K562 (cell line): ENCODE data around the gene RALGPS1. TPM values are rescaled to one million over a fixed set of nuclear protein-coding genes. Genes with fewer than 3 reads are reported as not detected.

Experiments used
- BHLHE40 ChIP-seq: IDR thresholded peaks from 2 replicates; pipeline ENCODE4 v1.6.1; 2011; ENCODE audit warnings: low read length, improper control_type of control experiment
- CBX3 ChIP-seq, 2 experiments: IDR thresholded peaks; 1 replicate in 1 of 2; 2 replicates in 1 of 2; pipeline ENCODE4 v1.6.1; 2012; ENCODE audit warnings: inconsistent platforms in 2 of 2, low read length in 2 of 2, borderline replicate concordance in 1 of 2, control low read depth in 1 of 2
- CTBP1 ChIP-seq: fragments of 450-650 bp; IDR thresholded peaks from 2 replicates; pipeline ENCODE4 v1.6.1; 2016; ENCODE audit warnings: borderline replicate concordance
- ESRRA ChIP-seq: fragments of 450-650 bp; IDR thresholded peaks from 2 replicates; pipeline ENCODE4 v1.6.1; 2014; ENCODE audit warnings: low read depth, mild to moderate bottlenecking, moderate library complexity, borderline replicate concordance
- GABPA ChIP-seq: fragments of 200-800 bp; sonication (Bioruptor generic); conservative IDR thresholded peaks from 2 replicates; pipeline ENCODE4 v1.6.1; 2016; ENCODE audit warnings: low read depth, missing genetic modification characterization, missing compliant biosample characterization
- HSF4 ChIP-seq: fragments of 250-450 bp; sonication (Bioruptor Pico); IDR thresholded peaks from 2 replicates; pipeline ENCODE4 v2.1.2; 2022; ENCODE audit warnings: mild to moderate bottlenecking, moderate library complexity, borderline replicate concordance
- JUN ChIP-seq, 2 experiments: sonication (generic) in 1 of 2; formaldehyde crosslinking in 1 of 2; IDR thresholded peaks; 2 replicates each; pipeline versions ENCODE4 v1.6.1 to v1.8.0; 2012 to 2022; ENCODE audit warnings: borderline replicate concordance in 2 of 2, mild to moderate bottlenecking in 2 of 2, improper control_type of control experiment in 1 of 2, low read depth in 1 of 2, low read length in 1 of 2, missing genetic modification reagents in 1 of 2
- NCOA2 ChIP-seq, 2 experiments: fragments of 450-650 bp; IDR thresholded peaks; 2 replicates each; pipeline ENCODE4 v1.6.1; 2018; ENCODE audit warnings: mild to moderate bottlenecking in 2 of 2, moderate library complexity in 1 of 2; ENCODE audit not compliant: partially characterized antibody in 2 of 2
- RBBP5 ChIP-seq: fragments of 200-600 bp; sonication (generic); IDR thresholded peaks from 2 replicates; pipeline ENCODE4 v1.6.1; 2012; ENCODE audit warnings: borderline replicate concordance, mild to moderate bottlenecking, low read length, control low read depth, inconsistent platforms; ENCODE audit not compliant: insufficient read depth, poor library complexity, severe bottlenecking
- SNIP1 ChIP-seq: fragments of 450-650 bp; IDR thresholded peaks from 2 replicates; pipeline ENCODE4 v1.7.1; 2017; ENCODE audit warnings: low read depth, mild to moderate bottlenecking
- SUPT5H ChIP-seq: fragments of 450-650 bp; IDR thresholded peaks from 2 replicates; pipeline ENCODE4 v1.6.1; 2016
- ZKSCAN3 ChIP-seq: fragments of 250-450 bp; sonication (Bioruptor Pico); IDR thresholded peaks from 2 replicates; pipeline ENCODE4 v1.4.0; 2020
- ZNF3 ChIP-seq: fragments of 250-450 bp; sonication (Bioruptor Pico); IDR thresholded peaks from 2 replicates; pipeline ENCODE4 v1.5.0; 2021; ENCODE audit warnings: mild to moderate bottlenecking, moderate library complexity
- ZNF696 ChIP-seq: fragments of 250-450 bp; sonication (Bioruptor Pico); conservative IDR thresholded peaks from 2 replicates; pipeline ENCODE4 v1.4.0; 2020; ENCODE audit warnings: mild to moderate bottlenecking, moderate library complexity
- polyA plus RNA-seq, 8 experiments: library from polyadenylated mRNA; depleted of rRNA in 4 of 8; stranded (reverse) in 5 of 8; unstranded in 3 of 8; fragments of >200 nt; fragmentation: Nextera tagmentation in 2 of 8; fragmentation: Illumina TruSeq in 1 of 8; extraction: Ambion mirVana in 2 of 8; extraction: Trizol in 1 of 8; gene quantifications; 2 replicates each; pipeline versions ENCODE4 v1.2.1 to v1.2.3, GENCODE V29; 2011 to 2014; ENCODE audit warnings: inconsistent platforms in 1 of 8, missing spikeins in 1 of 8
- total RNA-seq, 7 experiments: library from RNA; depleted of rRNA in 6 of 7; stranded (reverse); fragments of >200 nt in 6 of 7; fragmentation: Illumina TruSeq in 2 of 7; extraction: Trizol in 2 of 7; gene quantifications; 2 replicates each; pipeline versions ENCODE4 v1.2.1 to v1.2.3, GENCODE V29; 2011 to 2021; ENCODE audit warnings: low replicate concordance in 1 of 7
- TF ChIP-seq, protein P1 (sequence below): sonication (generic); formaldehyde crosslinking; IDR thresholded peaks from 2 replicates; pipeline ENCODE4 v1.8.1; 2023; ENCODE audit warnings: mild to moderate bottlenecking, missing genetic modification reagents
- TF ChIP-seq, protein P2 (sequence below): sonication (generic); formaldehyde crosslinking; IDR thresholded peaks from 2 replicates; pipeline ENCODE4 v1.8.0; 2022; ENCODE audit warnings: missing genetic modification reagents, mild to moderate bottlenecking, moderate library complexity, borderline replicate concordance
- TF ChIP-seq, protein P3 (sequence below): fragments of 250-450 bp; sonication (Bioruptor Pico); IDR thresholded peaks from 2 replicates; pipeline ENCODE4 v1.8.0; 2022; ENCODE audit warnings: moderate library complexity, mild to moderate bottlenecking, inconsistent platforms
- TF ChIP-seq, protein P4 (sequence below), 2 experiments: fragments of 450-650 bp in 1 of 2; IDR thresholded peaks; 2 replicates each; pipeline ENCODE4 v1.6.1; 2011 to 2017; ENCODE audit warnings: low read depth in 2 of 2, antibody characterized with exemption in 1 of 2, borderline replicate concordance in 1 of 2, low read length in 1 of 2, mild to moderate bottlenecking in 1 of 2, mixed read lengths in 1 of 2; ENCODE audit not compliant: control insufficient read depth in 1 of 2
- TF ChIP-seq, protein P5 (sequence below): fragments of 450-650 bp; formaldehyde crosslinking; IDR thresholded peaks from 2 replicates; pipeline ENCODE4 v1.4.0; 2020; ENCODE audit warnings: mild to moderate bottlenecking, mixed read lengths

The RALGPS1 gene
- total and polyA plus RNA-seq, 9 of the 15 experiments (the other 6 are each of a cell fraction or from before 2014, with no cell fraction given): 0.04 to 2.6 (median 1.5) TPM

DNA sequence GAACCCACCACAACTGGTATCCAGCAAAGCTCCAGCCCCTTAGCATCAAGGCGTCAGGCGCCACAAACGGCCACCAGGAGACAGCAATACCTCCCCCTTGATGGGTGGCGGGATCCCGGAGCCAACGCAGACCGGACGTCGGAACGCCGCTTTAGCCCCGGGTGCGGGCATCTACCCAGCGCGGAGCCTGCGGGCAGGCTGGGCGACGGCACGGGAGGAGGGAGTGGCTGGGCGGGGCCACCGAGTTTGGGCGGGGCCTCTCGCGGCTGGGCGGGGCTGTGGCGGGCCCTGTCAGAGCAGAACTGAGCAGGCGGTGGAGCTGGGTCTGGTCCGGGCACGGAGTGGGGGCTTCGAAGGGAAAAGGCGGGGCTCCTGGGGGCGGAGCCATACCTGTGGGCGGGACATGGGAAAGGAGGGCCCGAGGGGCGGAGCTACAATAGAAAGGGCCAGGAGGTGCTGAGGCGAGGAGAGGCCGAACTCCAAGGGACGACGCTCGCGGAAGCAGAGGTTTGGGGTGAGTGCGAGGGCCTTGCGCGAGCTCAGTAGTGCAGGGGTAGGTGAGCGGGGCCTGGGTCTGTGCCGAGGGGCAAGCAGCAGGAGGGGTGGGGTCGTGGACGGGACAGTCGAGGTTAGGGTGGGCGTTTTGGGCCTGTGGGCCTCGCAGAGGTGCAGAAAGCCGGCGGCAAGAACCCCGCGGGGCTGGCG is 309.7 kb downstream of the RALGPS1 start (continued):
- TF ChIP-seq, protein P1, sequence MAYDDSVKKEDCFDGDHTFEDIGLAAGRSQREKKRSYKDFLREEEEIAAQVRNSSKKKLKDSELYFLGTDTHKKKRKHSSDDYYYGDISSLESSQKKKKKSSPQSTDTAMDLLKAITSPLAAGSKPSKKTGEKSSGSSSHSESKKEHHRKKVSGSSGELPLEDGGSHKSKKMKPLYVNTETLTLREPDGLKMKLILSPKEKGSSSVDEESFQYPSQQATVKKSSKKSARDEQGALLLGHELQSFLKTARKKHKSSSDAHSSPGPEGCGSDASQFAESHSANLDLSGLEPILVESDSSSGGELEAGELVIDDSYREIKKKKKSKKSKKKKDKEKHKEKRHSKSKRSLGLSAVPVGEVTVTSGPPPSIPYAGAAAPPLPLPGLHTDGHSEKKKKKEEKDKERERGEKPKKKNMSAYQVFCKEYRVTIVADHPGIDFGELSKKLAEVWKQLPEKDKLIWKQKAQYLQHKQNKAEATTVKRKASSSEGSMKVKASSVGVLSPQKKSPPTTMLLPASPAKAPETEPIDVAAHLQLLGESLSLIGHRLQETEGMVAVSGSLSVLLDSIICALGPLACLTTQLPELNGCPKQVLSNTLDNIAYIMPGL (CRISPR knock-in tag): no peak
- TF ChIP-seq, protein P2, sequence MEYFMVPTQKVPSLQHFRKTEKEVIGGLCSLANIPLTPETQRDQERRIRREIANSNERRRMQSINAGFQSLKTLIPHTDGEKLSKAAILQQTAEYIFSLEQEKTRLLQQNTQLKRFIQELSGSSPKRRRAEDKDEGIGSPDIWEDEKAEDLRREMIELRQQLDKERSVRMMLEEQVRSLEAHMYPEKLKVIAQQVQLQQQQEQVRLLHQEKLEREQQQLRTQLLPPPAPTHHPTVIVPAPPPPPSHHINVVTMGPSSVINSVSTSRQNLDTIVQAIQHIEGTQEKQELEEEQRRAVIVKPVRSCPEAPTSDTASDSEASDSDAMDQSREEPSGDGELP (CRISPR knock-in tag): peak; percentile 52; the same call in 1 of the 2 replicates
- TF ChIP-seq CBX3 (IDR thresholded peaks at IDR 0.05; ENCODE audit: borderline replicate concordance in 1 of 2, low read length in 2 of 2) (peak in 1 of 2 experiments; percentile 52; a peak in 1 of 3 replicates), JUN (IDR thresholded peaks at IDR 0.05; ENCODE audit: borderline replicate concordance, low read depth, low read length) (no peak), JUN (CRISPR knock-in tag; IDR thresholded peaks at IDR 0.05; ENCODE audit: borderline replicate concordance) (no peak), NCOA2 (IDR thresholded peaks at IDR 0.05; ENCODE audit: partially characterized antibody in 2 of 2) (no peak), RBBP5 (no peak), ZNF696 (CRISPR knock-in tag) (no peak), ZNF3 (CRISPR knock-in tag) (no peak), ESRRA (no peak), ZKSCAN3 (CRISPR knock-in tag) (no peak), GABPA (tag) (no peak), SNIP1 (no peak), HSF4 (CRISPR knock-in tag) (no peak), SUPT5H (no peak), BHLHE40 (peak; percentile 78), CTBP1 (no peak)
- TF ChIP-seq, protein P3, sequence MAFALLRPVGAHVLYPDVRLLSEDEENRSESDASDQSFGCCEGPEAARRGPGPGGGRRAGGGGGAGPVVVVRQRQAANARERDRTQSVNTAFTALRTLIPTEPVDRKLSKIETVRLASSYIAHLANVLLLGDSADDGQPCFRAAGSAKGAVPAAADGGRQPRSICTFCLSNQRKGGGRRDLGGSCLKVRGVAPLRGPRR: no peak
- TF ChIP-seq, protein P4, sequence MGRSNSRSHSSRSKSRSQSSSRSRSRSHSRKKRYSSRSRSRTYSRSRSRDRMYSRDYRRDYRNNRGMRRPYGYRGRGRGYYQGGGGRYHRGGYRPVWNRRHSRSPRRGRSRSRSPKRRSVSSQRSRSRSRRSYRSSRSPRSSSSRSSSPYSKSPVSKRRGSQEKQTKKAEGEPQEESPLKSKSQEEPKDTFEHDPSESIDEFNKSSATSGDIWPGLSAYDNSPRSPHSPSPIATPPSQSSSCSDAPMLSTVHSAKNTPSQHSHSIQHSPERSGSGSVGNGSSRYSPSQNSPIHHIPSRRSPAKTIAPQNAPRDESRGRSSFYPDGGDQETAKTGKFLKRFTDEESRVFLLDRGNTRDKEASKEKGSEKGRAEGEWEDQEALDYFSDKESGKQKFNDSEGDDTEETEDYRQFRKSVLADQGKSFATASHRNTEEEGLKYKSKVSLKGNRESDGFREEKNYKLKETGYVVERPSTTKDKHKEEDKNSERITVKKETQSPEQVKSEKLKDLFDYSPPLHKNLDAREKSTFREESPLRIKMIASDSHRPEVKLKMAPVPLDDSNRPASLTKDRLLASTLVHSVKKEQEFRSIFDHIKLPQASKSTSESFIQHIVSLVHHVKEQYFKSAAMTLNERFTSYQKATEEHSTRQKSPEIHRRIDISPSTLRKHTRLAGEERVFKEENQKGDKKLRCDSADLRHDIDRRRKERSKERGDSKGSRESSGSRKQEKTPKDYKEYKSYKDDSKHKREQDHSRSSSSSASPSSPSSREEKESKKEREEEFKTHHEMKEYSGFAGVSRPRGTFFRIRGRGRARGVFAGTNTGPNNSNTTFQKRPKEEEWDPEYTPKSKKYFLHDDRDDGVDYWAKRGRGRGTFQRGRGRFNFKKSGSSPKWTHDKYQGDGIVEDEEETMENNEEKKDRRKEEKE (IDR thresholded peaks at IDR 0.05; ENCODE audit: borderline replicate concordance in 1 of 2, control insufficient read depth in 1 of 2, low read depth in 2 of 2, low read length in 1 of 2): no peak
- TF ChIP-seq, protein P5, sequence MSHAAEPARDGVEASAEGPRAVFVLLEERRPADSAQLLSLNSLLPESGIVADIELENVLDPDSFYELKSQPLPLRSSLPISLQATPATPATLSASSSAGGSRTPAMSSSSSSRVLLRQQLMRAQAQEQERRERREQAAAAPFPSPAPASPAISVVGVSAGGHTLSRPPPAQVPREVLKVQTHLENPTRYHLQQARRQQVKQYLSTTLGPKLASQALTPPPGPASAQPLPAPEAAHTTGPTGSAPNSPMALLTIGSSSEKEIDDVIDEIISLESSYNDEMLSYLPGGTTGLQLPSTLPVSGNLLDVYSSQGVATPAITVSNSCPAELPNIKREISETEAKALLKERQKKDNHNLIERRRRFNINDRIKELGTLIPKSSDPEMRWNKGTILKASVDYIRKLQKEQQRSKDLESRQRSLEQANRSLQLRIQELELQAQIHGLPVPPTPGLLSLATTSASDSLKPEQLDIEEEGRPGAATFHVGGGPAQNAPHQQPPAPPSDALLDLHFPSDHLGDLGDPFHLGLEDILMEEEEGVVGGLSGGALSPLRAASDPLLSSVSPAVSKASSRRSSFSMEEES (CRISPR knock-in tag): no peak
